ENCODE data around the gene PSAT1. TPM values are rescaled to one million over a fixed set of nuclear protein-coding genes. Genes with fewer than 3 reads are reported as not detected.

PSAT1 gene
- total RNA-seq, 1 experiment from 2014 or later, result 226 TPM

DNA sequence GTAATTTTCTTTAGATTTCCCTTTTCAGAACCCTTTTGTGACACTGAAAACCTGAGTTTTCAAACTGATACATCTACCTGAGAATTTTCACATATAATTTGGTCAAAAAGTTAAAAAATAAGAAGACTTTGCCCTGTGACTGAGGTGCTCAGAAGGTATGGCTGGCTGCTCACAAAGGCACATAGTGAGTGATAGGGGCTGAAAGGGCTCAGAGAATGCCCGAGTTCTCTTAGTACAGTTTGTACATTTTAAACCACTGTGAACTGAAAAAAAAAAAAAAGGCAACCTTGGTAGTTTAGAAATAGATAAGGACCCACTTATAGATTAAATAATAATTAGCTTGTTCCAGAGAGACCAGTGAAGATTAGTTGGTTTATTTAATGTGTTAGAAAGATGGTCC lies 18.1 kb upstream of the PSAT1 start:
- no peak overlapping the region for H3K9ac ChIP-seq (ENCODE audit: low read length)
- ATAC-seq (no peak), DNase-seq (ENCODE audit: low read depth, low spot score) (no peak)
- no peaks in the 10 kb centered on the region for H3K79me2 ChIP-seq (ENCODE audit: insufficient read depth, low read length)
- no peak overlapping the region for H3K4me2 ChIP-seq (ENCODE audit: low read length)
- H3K27ac ChIP-seq (ENCODE audit: low read depth, low read length), result no peak overlapping the region
- ChIA-PET CTCF (no interaction called here), RAD21 (ENCODE audit: low non-redundant PET in 1 of 2, low total read pairs in 2 of 2, uncharacterized antibody in 2 of 2, unreplicated experiment in 2 of 2) (no interaction called here), POLR2A (interaction anchor here (2.2 kb wide), 1 partner anchor 18 kb away, joined by 6 read pairs; the partner anchor contains the start of gene PSAT1)
- no TSS peak for BruUV-seq (replicated peaks)
- H3K4me3 ChIP-seq (replicated peaks in 1 of 2; ENCODE audit: low read depth in 1 of 2, low read length in 2 of 2), result no peak overlapping the region
- H3K9me2 ChIP-seq (ENCODE audit: insufficient read depth), result no peaks in the 10 kb centered on the region
- H3K27me3 ChIP-seq (ENCODE audit: insufficient read depth, low read length), result no peaks in the 10 kb centered on the region
- H3K36me3 ChIP-seq (ENCODE audit: control insufficient read depth in 1 of 2, insufficient read depth in 2 of 2, low read length in 2 of 2), result no peaks in the 10 kb centered on the region
- intact Hi-C loops (cut with micrococcal nuclease), result no loop called here
- H2AFZ ChIP-seq (ENCODE audit: low read depth, low read length, poor library complexity, severe bottlenecking), result no peak overlapping the region
- no peaks in the 10 kb centered on the region for H4K20me1 ChIP-seq (ENCODE audit: insufficient read depth)
- H3K9me3 ChIP-seq (ENCODE audit: control insufficient read depth in 1 of 2, insufficient read depth in 1 of 2, low read depth in 1 of 2, low read length in 2 of 2), result no peaks in the 10 kb centered on the region
- peaks cover 0 to 2% of the 10 kb centered on the region in 2 experiments; a peak in 1 of 4 replicates for H3K4me1 ChIP-seq (ENCODE audit: control insufficient read depth in 1 of 2, insufficient read depth in 2 of 2, low read length in 2 of 2)
- TF ChIP-seq RAD21 (IDR thresholded peaks at IDR 0.05; ENCODE audit: low read depth), result no peak
- no peak for TF ChIP-seq FOSL1 (IDR thresholded peaks at IDR 0.05; ENCODE audit: low read depth)
- TF ChIP-seq, protein P1, sequence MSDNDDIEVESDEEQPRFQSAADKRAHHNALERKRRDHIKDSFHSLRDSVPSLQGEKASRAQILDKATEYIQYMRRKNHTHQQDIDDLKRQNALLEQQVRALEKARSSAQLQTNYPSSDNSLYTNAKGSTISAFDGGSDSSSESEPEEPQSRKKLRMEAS (IDR thresholded peaks at IDR 0.05), result no peak
- no peak for TF ChIP-seq SIN3A (IDR thresholded peaks at IDR 0.05; ENCODE audit: low read depth)
- TF ChIP-seq EZH2phosphoT487 (IDR thresholded peaks at IDR 0.05; ENCODE audit: borderline replicate concordance), result no peak
- TF ChIP-seq, protein P2, sequence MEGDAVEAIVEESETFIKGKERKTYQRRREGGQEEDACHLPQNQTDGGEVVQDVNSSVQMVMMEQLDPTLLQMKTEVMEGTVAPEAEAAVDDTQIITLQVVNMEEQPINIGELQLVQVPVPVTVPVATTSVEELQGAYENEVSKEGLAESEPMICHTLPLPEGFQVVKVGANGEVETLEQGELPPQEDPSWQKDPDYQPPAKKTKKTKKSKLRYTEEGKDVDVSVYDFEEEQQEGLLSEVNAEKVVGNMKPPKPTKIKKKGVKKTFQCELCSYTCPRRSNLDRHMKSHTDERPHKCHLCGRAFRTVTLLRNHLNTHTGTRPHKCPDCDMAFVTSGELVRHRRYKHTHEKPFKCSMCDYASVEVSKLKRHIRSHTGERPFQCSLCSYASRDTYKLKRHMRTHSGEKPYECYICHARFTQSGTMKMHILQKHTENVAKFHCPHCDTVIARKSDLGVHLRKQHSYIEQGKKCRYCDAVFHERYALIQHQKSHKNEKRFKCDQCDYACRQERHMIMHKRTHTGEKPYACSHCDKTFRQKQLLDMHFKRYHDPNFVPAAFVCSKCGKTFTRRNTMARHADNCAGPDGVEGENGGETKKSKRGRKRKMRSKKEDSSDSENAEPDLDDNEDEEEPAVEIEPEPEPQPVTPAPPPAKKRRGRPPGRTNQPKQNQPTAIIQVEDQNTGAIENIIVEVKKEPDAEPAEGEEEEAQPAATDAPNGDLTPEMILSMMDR (IDR thresholded peaks at IDR 0.05 in 2 of 3, conservative IDR thresholded peaks at IDR 0.05 in 1 of 3; ENCODE audit: borderline replicate concordance in 1 of 3, insufficient read depth in 1 of 3, low read depth in 2 of 3, low read length in 2 of 3), result no peak
- no peak for TF ChIP-seq ELF1 (IDR thresholded peaks at IDR 0.05; ENCODE audit: borderline replicate concordance, low read depth)
- no peak for TF ChIP-seq POLR2A (IDR thresholded peaks at IDR 0.05; ENCODE audit: borderline replicate concordance, extremely low read depth, insufficient read depth, insufficient read length)
- TF ChIP-seq, protein P3, sequence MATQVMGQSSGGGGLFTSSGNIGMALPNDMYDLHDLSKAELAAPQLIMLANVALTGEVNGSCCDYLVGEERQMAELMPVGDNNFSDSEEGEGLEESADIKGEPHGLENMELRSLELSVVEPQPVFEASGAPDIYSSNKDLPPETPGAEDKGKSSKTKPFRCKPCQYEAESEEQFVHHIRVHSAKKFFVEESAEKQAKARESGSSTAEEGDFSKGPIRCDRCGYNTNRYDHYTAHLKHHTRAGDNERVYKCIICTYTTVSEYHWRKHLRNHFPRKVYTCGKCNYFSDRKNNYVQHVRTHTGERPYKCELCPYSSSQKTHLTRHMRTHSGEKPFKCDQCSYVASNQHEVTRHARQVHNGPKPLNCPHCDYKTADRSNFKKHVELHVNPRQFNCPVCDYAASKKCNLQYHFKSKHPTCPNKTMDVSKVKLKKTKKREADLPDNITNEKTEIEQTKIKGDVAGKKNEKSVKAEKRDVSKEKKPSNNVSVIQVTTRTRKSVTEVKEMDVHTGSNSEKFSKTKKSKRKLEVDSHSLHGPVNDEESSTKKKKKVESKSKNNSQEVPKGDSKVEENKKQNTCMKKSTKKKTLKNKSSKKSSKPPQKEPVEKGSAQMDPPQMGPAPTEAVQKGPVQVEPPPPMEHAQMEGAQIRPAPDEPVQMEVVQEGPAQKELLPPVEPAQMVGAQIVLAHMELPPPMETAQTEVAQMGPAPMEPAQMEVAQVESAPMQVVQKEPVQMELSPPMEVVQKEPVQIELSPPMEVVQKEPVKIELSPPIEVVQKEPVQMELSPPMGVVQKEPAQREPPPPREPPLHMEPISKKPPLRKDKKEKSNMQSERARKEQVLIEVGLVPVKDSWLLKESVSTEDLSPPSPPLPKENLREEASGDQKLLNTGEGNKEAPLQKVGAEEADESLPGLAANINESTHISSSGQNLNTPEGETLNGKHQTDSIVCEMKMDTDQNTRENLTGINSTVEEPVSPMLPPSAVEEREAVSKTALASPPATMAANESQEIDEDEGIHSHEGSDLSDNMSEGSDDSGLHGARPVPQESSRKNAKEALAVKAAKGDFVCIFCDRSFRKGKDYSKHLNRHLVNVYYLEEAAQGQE (IDR thresholded peaks at IDR 0.05; ENCODE audit: low read depth), result no peak
- no peak for TF ChIP-seq EGR1 (IDR thresholded peaks at IDR 0.05; ENCODE audit: low read depth)
- no peak for TF ChIP-seq TCF7L2 (IDR thresholded peaks at IDR 0.05; ENCODE audit: borderline replicate concordance, extremely low read depth, insufficient read depth, insufficient read length)
- TF ChIP-seq, protein P4, sequence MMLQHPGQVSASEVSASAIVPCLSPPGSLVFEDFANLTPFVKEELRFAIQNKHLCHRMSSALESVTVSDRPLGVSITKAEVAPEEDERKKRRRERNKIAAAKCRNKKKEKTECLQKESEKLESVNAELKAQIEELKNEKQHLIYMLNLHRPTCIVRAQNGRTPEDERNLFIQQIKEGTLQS (IDR thresholded peaks at IDR 0.05), result no peak
- no peak for TF ChIP-seq ZFX (IDR thresholded peaks at IDR 0.05)
- no peak for TF ChIP-seq SP1 (IDR thresholded peaks at IDR 0.05; ENCODE audit: low read depth)
- no peak for TF ChIP-seq POLR2AphosphoS5 (IDR thresholded peaks at IDR 0.05; ENCODE audit: low read depth, low read length)
- no peak for TF ChIP-seq JUND (IDR thresholded peaks at IDR 0.05)
- TF ChIP-seq YY1 (IDR thresholded peaks at IDR 0.05; ENCODE audit: extremely low read depth, insufficient replicate concordance, low read depth, low read length), result no peak
- no peak for TF ChIP-seq CEBPB (IDR thresholded peaks at IDR 0.05; ENCODE audit: low read depth)
- TF ChIP-seq SRF (IDR thresholded peaks at IDR 0.05; ENCODE audit: low read depth), result no peak

Data from HCT116 (cell line).